SH-SY5Y (cell line): ENCODE data around the gene SRSF12.

Experiments used
- GATA2 ChIP-seq: IDR thresholded peaks from 2 replicates; pipeline ENCODE4 v1.6.1; 2011; ENCODE audit warnings: mild to moderate bottlenecking, low read depth, low read length
- GATA3 ChIP-seq: IDR thresholded peaks from 2 replicates; pipeline ENCODE4 v1.6.1; 2011; ENCODE audit warnings: low read depth, mild to moderate bottlenecking, low read length, moderate library complexity

- no peak for TF ChIP-seq GATA2
- TF ChIP-seq GATA3, result no peak
Observed at GRCh38 chr6:89118931-89119330, 1.1 kb upstream of the SRSF12 start.
